GM04503 (cell line): ENCODE data around the gene CDC14B.
A peak's percentile ranks its signal among the peaks of the same experiment; 100 is the strongest.

Experiments used
- DNase-seq: peaks from one replicate; pipeline ENCODE4 v3.0.0-alpha.2; 2012; ENCODE audit warnings: low read depth

CDC14B gene

DNA sequence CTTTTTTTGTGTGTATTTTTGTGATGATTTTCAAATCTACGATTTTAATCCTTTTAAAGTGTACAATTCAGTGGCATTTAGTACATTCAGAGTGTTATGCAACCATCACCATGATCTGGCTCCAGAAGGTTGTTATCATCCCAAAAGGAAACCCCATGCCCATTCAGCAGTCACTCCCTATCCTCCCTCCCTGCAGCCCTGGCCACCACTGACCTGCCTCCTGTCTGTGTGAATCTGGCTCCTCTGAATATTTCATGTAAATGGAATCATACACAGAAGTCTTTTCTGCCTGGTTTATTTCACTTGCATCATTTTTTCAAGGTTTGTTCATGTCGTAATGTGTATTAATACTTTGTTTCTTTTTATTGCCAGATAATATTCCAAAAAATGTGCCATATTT lies 137.2 kb downstream of the CDC14B start:
- DNase-seq, result no peak

DNA sequence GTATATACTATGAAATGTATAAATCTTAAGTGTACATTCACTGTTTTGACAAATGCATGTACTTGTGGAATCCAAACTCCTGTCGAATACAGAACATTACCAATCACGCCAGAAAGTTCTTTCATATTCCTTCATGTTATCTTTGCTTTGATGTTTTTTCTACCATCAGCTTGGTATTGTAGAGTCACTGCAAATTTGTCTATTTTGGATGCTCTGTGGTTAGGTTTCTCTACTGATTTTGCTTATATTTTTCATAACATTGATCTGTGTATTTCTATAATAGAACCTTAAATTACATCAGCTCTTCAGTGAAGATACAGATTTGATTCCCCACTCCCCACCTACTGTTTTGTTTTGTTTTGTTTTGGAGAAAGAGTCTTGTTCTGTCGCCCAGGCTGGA lies 138.9 kb downstream of the CDC14B start:
- DNase-seq, result no peak

DNA sequence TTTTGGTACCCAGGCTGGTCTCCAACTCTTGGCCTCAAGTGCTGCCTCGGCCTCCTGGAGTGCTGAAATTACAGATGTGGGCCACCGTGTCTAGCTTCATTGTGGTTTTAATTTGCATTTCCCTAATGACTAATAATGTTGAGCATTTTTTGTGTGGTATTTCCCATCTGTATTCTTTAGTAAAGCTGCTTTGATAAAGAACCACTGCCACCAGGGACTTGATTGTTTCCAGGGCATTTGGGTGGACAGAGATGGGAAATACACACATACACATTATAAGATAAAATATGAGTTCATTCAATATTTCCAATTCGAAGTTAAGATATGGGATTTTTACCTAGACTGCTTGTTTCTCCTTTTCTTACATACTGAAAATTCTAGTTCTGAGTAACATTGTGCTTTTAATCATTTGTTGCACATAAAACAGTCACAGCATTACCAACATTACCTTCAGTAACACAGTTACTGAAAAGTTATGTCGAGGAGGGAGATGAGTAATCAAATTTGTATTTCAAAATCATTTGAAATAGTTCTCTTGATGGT lies 140.7 kb downstream of the CDC14B start:
- no peak for DNase-seq

DNA sequence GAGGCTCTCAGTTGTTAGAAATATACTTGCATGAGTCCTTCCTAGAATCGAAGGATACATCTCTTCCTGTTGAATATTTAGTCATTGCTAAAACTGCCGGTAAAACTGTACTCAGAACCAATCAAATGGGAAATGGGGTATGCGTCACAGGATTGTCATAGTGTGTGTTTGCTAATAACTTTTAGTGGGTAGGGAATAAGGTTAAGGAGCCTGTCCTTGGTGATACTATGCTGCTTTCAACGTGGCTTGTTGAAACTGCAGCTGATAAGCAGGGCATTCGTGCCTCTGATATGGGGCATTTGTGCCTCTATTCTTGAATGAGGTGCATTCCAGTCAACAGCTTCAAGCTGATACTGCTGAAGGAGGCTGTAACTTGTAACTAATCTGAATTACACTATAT lies 143.1 kb downstream of the CDC14B start:
- no peak for DNase-seq

DNA sequence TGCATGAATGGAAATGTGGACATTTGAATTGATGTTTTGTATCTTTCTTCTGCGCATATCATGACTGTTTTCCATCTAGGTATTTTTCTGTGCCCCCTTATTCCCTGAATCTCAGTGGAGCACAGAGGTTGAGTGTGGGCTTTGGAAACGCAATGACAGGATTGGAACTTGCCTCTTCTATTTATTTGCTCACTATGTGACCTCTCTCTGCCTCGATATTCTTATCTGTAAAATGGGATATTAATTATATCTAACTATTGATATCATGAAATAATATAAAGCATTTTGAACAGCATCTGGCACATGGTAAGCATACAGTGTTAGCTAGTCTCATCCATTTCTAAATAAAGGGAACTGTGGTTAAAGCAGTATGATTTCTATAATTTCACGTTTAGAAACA lies 143.6 kb downstream of the CDC14B start:
- no peak for DNase-seq

DNA sequence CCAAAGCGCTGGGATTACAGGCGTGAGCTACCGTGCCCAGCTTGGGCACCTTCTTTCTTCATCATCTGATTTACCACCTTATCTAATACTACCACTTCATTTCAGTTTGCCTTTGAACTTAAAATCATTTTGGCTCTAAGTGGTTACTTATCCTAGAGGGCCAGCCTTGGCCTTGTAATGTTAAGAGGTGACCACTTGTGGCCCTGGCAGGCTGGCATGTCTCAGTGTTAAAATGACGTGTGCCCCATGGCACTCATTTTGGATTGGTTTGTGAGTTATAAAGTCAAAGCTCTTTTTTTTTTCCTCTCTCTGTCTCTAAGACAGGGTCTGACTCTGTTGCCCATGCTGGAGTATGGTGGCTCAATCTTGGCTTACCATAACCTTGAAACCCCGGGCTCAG lies 151.9 kb downstream of the CDC14B start:
- DNase-seq, result no peak

DNA sequence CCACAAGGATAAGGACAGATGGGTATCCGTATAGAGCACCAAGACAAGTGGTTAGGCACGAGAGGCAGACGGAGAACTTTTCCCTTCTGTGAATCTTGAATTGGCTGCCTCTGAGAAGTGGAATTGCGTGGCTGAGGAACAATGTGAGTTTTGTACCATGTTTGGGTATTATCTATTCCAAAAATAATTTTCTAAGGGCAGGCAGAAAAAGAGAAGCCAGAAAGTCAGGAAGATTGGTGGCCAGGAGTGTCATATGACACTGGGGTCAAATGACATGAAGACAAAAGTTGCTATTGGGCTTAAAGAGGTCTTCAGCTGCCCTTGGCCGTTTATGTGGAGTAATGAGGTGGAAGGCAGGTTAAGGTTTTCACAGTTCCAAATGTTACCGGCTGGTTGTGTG lies 155.2 kb downstream of the CDC14B start:
- DNase-seq, result no peak

DNA sequence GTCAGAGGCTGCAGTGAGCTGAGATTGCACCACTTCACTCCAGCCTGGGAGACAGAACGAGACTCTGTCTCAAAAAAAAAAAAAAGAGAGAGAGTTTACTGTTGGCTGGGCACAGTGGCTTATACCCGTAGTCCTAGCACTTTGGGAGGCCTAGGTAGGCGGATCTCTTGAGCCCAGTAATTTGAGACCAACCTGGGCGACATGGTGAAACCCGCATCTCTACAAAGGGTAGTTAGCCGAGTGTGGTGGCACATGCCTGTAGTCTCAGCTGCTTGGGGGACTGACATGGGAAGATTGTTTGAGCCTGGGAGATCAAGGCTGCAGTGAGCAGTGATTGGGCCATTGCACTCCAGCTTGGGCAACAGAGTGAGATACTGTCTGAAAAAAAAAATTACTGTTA lies 157.1 kb downstream of the CDC14B start:
- DNase-seq, result no peak

DNA sequence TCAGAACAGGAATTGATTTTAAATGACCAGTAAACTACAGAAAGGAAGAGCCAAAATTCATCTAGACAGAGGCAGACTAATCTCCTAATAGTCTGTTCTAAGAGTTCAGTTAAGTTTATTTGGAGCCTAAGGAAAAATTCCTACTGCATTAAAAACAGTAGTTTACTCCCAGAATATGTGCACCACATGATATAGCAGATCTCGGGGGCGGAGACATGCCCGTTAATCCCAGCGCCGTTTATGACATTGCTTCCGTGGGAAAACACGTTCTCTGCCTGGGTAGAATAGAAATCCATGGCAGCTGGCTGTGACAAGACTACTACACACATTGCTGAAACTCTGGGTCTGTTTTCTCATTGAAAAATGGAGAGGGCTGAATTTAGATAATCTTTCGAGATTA lies 158.3 kb downstream of the CDC14B start:
- DNase-seq, result no peak

DNA sequence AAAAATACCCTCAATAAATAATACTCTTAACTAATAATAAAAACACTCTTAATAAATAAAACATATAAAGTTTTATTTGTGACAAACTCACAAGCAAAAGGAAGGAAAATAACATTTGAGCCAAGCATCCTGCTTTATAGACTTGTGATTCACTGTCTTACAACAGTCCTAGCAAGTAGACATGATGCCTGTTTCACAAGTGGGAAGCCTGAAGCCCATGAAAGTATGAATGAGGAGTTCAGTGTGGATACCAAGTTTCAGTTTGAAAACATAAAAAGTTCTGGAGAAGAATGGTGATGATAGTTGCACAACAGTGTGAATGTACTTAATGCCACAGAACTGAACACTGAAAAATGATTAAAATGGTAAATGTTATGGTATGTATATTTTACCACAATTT lies 158.8 kb downstream of the CDC14B start:
- peak; percentile 74 for DNase-seq

DNA sequence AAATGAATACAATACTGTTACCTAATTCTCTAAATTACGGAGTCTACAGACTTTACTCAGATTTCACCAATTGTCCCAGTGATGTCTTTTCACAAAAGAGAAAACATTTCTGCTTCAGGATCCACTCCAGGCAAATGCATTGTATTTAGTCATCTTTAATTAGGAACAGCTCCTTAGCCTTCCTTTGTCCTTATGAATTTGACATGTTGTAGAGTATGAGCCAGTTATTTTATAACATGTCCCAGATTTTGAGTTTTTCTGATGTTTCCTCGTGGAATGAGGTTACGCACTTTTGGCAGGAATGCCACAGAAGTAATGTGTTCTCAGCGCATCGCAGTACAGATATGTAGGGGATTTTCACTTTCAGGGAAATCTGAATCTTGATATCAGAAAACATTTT lies 159.2 kb downstream of the CDC14B start:
- peak; percentile 48 for DNase-seq

DNA sequence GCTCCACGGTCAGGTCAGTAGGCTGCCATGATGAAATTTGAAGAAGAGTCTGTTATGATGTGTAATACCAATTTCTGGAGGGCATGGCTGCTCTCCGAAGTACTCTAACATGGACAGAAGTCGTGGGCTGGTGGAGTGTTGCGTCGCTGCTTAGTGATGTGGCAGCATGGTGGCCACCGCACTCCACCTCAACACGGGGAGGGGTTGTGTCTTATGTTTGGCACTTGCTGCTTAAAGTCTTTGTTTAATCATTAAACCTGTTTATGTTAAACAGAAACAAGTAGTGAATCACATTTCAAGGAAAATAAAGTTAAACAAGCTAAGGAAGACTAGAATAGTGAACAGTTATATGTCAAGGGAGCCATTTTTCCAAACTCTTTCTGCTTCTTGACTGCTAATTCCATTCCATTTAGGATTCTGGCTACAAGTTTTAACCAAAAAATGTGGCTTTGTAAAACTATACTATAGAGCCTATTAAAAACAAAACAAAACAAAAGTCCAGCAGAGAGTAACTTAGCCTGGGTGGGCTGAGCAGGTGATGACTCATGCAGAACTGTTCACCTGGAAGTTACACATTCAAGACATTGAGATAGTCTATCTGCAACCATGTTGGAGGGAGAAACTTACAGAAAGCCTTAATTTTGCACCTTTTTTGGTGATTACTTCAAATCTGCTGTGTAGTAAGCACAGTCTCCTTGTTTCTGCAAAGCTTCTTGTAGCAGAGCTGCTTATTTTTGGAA lies 160.2 kb downstream of the CDC14B start:
- DNase-seq, result no peak

DNA sequence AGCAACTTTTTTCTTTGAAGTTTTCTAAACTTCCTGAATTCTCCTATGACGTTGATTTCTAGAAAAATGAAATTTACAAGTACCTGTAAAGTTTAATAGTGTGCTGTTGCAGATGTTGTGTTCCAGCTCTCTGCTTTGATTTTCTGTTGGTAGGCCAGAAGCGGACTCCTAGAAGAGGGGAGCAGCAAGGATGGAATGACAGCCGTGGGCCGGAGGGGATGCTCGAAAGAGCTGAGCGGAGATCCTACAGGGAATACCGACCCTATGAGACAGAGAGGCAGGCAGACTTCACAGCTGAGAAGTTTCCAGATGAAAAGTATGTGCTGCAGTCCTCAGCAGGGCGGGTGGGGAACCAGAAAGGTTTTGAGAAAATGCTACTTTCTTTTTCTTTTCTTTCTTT lies 161.4 kb downstream of the CDC14B start:
- no peak for DNase-seq

DNA sequence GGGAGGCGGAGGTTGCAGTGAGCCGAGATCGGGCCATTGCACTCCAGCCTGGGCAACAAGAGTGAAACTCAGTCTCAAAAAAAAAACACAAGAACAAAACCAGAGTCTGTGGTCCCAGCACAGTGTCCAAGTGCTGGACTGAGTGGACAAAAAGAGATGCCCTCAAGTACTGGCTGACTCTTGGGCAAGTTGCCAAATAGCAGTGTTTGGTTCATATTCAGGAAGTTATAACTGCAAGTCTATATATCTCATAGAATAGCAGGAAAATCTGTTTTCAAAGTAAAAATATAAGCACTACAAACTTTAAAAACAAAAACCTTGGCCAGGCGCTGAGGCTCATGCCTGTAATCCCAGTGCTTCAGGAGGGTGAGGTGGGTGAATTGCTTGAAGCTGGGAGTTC lies 162.4 kb downstream of the CDC14B start:
- DNase-seq, result no peak

DNA sequence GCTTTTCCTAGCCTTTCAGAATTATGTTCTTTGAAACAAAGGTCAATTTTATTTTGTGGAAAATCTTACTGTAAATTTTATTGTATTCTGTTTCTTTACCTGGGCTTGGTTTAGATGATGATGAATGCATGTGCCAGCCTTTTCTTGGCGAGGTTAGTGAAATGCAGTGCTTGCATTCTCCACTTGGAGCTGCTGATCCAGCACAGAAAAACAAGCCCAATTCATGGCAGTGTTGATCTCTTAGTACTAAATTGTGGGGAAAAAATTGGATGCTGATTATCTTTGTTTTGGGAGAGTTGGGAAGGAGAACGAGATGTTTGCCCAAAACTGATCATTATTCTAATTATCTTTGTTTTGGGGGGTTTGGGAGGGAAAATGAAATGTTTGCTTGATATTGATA lies 166.0 kb downstream of the CDC14B start:
- no peak for DNase-seq

DNA sequence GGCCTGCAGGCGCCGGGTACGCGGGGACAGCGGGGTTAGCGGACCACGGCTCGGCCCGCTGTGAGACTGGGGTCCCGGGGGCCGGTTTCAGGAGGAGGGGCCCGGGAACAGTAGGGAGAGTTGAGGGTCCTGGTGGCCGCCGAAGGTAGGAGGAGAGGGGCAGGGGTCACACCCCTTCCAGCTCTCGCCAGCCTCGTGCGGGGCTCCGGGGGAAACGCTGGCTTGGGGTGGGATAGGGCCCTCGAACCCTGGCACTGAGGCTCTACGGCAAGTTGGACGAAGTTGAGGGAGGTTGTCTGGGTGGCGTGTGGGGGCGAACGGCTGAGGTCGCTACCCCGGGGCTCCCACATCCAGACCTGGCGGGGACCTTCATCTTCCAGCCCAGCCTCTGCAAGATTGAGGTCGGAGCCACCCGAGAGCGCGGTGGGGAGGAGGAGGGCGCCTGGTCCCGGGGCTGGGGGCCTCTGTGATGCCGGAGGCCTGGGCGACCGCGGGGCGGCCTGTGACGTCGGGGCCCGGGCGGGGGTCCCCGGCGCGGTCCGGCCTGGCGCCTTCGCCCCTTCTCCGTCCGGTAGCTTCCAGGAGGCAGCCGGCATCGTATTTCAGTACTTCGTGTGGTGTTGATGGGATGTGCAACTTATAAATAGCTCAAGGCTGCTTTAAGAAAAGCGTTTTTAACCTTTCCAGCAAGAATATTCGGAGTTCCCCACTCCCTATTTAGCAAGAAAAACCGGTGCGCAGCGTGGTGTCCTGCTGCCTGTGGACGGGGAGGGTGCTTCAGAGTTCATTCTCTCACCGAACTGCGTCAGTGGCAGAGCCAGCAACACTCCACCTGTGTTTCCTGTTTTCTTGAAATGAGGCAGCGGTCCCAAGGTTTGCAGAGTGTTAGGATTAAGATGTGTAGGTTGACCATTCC lies 168.8 kb downstream of the CDC14B start:
- no peak for DNase-seq
